GM12892 (cell line): Measurements from ENCODE around the gene PLCG2.

Experiments
- POLR2A ChIP-seq: IDR thresholded peaks from 2 replicates; pipeline ENCODE4 v1.6.1; 2011; ENCODE audit warnings: low read depth, low read length, control low read depth
- POLR2AphosphoS5 ChIP-seq: IDR thresholded peaks from 2 replicates; pipeline ENCODE4 v1.6.1; 2011; ENCODE audit warnings: low read depth, low read length, control low read depth
- TAF1 ChIP-seq: IDR thresholded peaks from 2 replicates; pipeline ENCODE4 v1.6.1; 2011; ENCODE audit warnings: low read depth, mild to moderate bottlenecking, control low read depth, low read length, borderline replicate concordance

GRCh38 chr16:81804134-81804610, 25.1 kb downstream of the PLCG2 start:
- TF ChIP-seq POLR2A = 0 out of 2 replicates have a peak, but pooled peaks have one; percentile 29
- no peak for TF ChIP-seq TAF1
- TF ChIP-seq POLR2AphosphoS5 = no peak
